Sigmoid colon (tissue), 7 donors: Measurements from ENCODE around the gene SLC12A5. TPM values are rescaled to one million over a fixed set of nuclear protein-coding genes. Genes with fewer than 3 reads are reported as not detected.

Experiments
- DNase-seq: peaks from one replicate; pipeline ENCODE4 v3.0.0-alpha.2; 2019
- H3K27ac ChIP-seq, 4 donors: fragments of 200-600 bp; sonication (generic); one replicate each; pipeline ENCODE4 v1.5.1; 2016 to 2019; ENCODE audit warnings: mild to moderate bottlenecking in 1 of 4
- H3K27me3 ChIP-seq, 3 donors: fragments of 200-600 bp; sonication (generic); one replicate each; pipeline ENCODE4 v1.5.1; 2019; ENCODE audit warnings: mild to moderate bottlenecking in 1 of 3
- H3K36me3 ChIP-seq, 4 donors: fragments of 200-600 bp; sonication (generic); one replicate each; pipeline ENCODE4 v1.5.1; 2016 to 2019
- H3K4me1 ChIP-seq, 4 donors: fragments of 200-600 bp; sonication (generic); one replicate each; pipeline ENCODE4 v1.5.1; 2017 to 2019
- H3K4me3 ChIP-seq, 4 donors: fragments of 200-600 bp; sonication (generic); one replicate each; pipeline ENCODE4 v1.5.1; 2017 to 2019; ENCODE audit warnings: mild to moderate bottlenecking in 2 of 4, moderate library complexity in 1 of 4
- H3K9me3 ChIP-seq, 4 donors: fragments of 200-600 bp in 3 of 4; sonication (generic) in 3 of 4; one replicate each; pipeline versions ENCODE4 v1.5.1 to v1.6.1; 2013 to 2019
- EP300 ChIP-seq, 4 donors: sonication (generic); formaldehyde crosslinking; IDR thresholded peaks; one replicate each; pipeline ENCODE4 v1.6.1; 2017; ENCODE audit warnings: antibody characterized with exemption in 4 of 4
- POLR2A ChIP-seq, 2 donors: fragments of 450-650 bp; IDR thresholded peaks; one replicate each; pipeline ENCODE4 v1.6.1; 2016; ENCODE audit warnings: antibody characterized with exemption in 2 of 2, mild to moderate bottlenecking in 2 of 2, moderate library complexity in 2 of 2
- POLR2AphosphoS5 ChIP-seq, 4 donors: sonication (generic); formaldehyde crosslinking; IDR thresholded peaks; one replicate each; pipeline ENCODE4 v1.6.1; 2017; ENCODE audit warnings: antibody characterized with exemption in 4 of 4
- WGBS, 2 donors: extraction: QIAGEN DNeasy Blood & Tissue Kit; methylation state at CpG; one replicate each; pipeline ENCODE4 v1.1.7; 2013; 5-methylcytosine and 5-hydroxymethylcytosine counted together
- intact Hi-C: fragments of 100-400 bp; cut with DNase I; formaldehyde crosslinking; loops from one replicate; pipeline ENCODE4 v1.15.1; 2023
- polyA plus RNA-seq, 3 donors: library from polyadenylated mRNA; stranded (reverse); fragments of 200-250 nt; gene quantifications; one replicate each; pipeline ENCODE4 v1.2.3, GENCODE V29; 2013
- total RNA-seq, 4 donors: library from RNA; depleted of rRNA; stranded (reverse); fragments of >200 nt; gene quantifications; one replicate each; pipeline ENCODE4 v1.1.0, GENCODE V29; 2016
- TF ChIP-seq, protein P1 (sequence below), 4 experiments: fragments of 450-650 bp in 3 of 4; fragments of 200-600 bp in 1 of 4; IDR thresholded peaks; one replicate each; pipeline ENCODE4 v1.5.1; 2016 to 2019; ENCODE audit warnings: antibody characterized with exemption in 4 of 4, mild to moderate bottlenecking in 3 of 4, moderate library complexity in 2 of 4
- donor health status: healthy with polysubstance abuse.
- donor health status: Bipolar disorder and iron deficiency.
- donor health status: healthy.

SLC12A5 gene
- total and polyA plus RNA-seq, 7 donors, result 0.14 to 1.4 TPM; not detected in 5

DNA sequence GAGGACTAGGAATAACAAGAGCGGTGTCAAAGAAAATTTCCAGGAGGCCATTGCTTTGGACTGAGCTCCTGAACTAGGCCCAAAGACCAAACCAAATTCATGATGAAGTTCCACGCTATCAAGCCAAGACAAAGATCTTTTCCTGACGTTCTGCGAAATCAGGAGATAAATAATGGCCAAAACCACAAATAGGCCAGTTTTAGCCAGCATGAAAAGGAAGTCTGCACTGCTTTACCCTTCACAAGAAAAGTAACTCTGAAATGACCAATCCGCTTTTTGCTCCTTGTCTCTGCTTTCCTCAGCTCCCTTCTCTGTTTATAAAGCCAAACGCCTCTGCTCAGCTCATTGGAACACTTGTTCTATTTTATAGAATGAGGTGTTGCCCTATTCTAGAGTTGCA, 54.1 kb downstream of the SLC12A5 start:
- Histone ChIP-seq H3K9me3 (no peaks in the 10 kb centered on the region), H3K36me3 (peaks cover 0 to 13% (median 5%) of the 10 kb centered on the region in 4 donors), H3K27me3 (no peaks in the 10 kb centered on the region), H3K4me1 (peaks cover 0 to 93% (median 78%) of the 10 kb centered on the region in 4 donors), H3K4me3 (no peak overlapping the region), H3K27ac (no peak overlapping the region)
- intact Hi-C loops, result loop anchor here (10.0 kb wide), 1 partner anchor 288 kb away; the partner anchor contains the start of genes DNTTIP1 and WFDC3
- no peak for DNase-seq
- 78 to 81% methylated on average over 6 of the region's 6 CpGs for WGBS, 2 donors
- no peak for TF ChIP-seq EP300 (IDR thresholded peaks at IDR 0.05)
- no peak for TF ChIP-seq POLR2AphosphoS5 (IDR thresholded peaks at IDR 0.05)
- TF ChIP-seq, protein P1, sequence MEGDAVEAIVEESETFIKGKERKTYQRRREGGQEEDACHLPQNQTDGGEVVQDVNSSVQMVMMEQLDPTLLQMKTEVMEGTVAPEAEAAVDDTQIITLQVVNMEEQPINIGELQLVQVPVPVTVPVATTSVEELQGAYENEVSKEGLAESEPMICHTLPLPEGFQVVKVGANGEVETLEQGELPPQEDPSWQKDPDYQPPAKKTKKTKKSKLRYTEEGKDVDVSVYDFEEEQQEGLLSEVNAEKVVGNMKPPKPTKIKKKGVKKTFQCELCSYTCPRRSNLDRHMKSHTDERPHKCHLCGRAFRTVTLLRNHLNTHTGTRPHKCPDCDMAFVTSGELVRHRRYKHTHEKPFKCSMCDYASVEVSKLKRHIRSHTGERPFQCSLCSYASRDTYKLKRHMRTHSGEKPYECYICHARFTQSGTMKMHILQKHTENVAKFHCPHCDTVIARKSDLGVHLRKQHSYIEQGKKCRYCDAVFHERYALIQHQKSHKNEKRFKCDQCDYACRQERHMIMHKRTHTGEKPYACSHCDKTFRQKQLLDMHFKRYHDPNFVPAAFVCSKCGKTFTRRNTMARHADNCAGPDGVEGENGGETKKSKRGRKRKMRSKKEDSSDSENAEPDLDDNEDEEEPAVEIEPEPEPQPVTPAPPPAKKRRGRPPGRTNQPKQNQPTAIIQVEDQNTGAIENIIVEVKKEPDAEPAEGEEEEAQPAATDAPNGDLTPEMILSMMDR (IDR thresholded peaks at IDR 0.05), result no peak
- TF ChIP-seq POLR2A (IDR thresholded peaks at IDR 0.05), result no peak

DNA sequence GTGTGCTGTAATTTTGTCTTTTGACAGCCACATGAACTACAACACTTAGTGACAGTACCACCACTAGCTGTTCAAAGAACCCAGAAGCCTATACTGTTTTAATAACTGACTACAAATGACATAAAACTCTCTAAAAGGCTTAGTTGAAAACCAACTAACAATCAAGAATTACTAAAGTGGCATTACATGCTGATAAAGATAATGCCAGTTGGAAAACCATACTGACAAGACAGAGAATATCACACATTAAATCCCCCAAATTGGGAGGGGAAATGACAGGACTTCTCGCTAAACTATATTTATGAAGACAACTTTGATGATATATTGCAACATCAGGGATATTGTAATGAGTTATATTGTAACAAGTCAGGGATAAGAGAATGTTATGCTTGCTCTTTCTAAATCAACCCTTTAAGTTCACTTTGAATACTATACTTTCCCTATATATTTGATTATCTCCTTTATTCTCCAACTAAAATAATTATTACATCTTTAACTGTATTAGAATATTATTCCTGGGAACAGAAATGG, 54.6 kb downstream of the SLC12A5 start:
- Histone ChIP-seq H3K9me3 (no peaks in the 10 kb centered on the region), H3K36me3 (peaks cover 0 to 8% (median 3%) of the 10 kb centered on the region in 4 donors), H3K4me1 (peaks cover 0 to 98% (median 83%) of the 10 kb centered on the region in 4 donors), H3K27ac (no peak overlapping the region), H3K4me3 (no peak overlapping the region), H3K27me3 (no peaks in the 10 kb centered on the region)
- 89 to 93% methylated on average over 1 of the region's 1 CpG for WGBS, 2 donors
- intact Hi-C loops, result loop anchor here (10.0 kb wide), 1 partner anchor 289 kb away; the partner anchor contains the start of genes DNTTIP1 and WFDC3
- TF ChIP-seq, protein P1 (IDR thresholded peaks at IDR 0.05), result no peak
- TF ChIP-seq POLR2AphosphoS5 (IDR thresholded peaks at IDR 0.05) (no peak), EP300 (IDR thresholded peaks at IDR 0.05) (no peak), POLR2A (IDR thresholded peaks at IDR 0.05) (no peak)
- no peak for DNase-seq

DNA sequence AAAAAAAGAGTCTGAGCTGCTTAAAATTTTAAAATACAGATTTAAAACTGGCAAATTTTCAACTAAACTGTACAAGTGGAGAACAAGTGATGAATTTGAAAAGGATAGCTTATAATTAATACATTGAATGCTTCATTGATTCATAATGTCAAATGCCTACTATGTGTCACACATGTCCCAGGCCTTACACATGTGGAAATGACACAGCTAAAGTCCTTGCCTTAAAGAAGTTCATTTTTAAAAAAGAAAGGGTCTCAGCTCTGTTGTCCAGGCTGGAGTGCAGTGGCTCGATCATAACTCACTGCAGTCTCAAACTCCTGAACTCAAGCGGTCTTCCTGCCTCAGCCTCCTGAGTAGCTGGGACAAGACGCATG, 55.8 kb downstream of the SLC12A5 start:
- intact Hi-C loops, result loop anchor here (10.0 kb wide), 1 partner anchor 290 kb away; the partner anchor contains the start of genes DNTTIP1 and WFDC3
- no peak for DNase-seq
- Histone ChIP-seq H3K27ac (peak overlapping the region in 3 of 4 donors; percentile 8 to 99 (median 19)), H3K27me3 (no peaks in the 10 kb centered on the region), H3K9me3 (no peaks in the 10 kb centered on the region), H3K36me3 (no peaks in the 10 kb centered on the region), H3K4me3 (no peak overlapping the region), H3K4me1 (peaks cover 0 to 91% (median 83%) of the 10 kb centered on the region in 4 donors)
- no peak for TF ChIP-seq POLR2AphosphoS5 (IDR thresholded peaks at IDR 0.05)
- TF ChIP-seq EP300 (IDR thresholded peaks at IDR 0.05), result no peak
- TF ChIP-seq, protein P1 (IDR thresholded peaks at IDR 0.05), result no peak
- no peak for TF ChIP-seq POLR2A (IDR thresholded peaks at IDR 0.05)
- WGBS, 2 donors, result 74 to 90% methylated on average over 3 of the region's 3 CpGs

DNA sequence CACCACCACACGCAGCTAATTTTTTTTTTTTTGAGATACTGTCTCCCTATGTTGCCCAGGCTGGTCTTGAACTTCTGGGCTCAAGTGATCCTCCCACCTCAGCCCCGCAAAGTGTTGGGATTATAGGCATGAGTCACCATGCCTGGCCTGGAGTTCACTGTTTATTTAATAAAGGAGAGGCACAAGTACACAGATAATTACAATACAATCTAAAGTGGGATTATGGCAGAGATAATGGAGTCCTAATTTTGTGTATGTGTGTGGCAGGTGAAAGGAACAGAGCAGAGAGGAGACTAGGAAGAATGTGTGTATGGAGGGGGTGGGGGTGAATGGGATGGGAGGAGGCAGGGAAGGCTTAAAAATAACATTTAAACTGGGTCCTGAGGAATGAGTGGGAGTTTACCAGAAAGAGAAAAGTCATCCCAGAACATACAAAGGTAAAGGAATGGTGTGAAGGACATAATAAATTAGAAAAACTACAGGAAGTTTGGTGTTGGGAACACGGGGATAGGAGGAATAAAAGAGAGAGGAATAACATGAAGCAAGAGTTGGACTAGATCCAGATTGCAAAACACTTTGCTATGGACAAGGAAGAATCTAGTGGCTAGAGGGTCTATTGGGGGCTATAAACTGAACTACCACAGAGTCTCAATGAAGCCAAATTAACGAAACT, 56.3 kb downstream of the SLC12A5 start:
- 14 to 56% methylated on average over 4 of the region's 4 CpGs for WGBS, 2 donors
- intact Hi-C loops, result loop anchor here (10.0 kb wide), 1 partner anchor 291 kb away; the partner anchor contains the start of genes DNTTIP1 and WFDC3
- no peaks in the 10 kb centered on the region for H3K9me3 ChIP-seq
- no peak for DNase-seq
- H3K36me3 ChIP-seq, result no peaks in the 10 kb centered on the region
- no peaks in the 10 kb centered on the region for H3K27me3 ChIP-seq
- no peak for TF ChIP-seq POLR2AphosphoS5 (IDR thresholded peaks at IDR 0.05)
- TF ChIP-seq, protein P1 (IDR thresholded peaks at IDR 0.05), result no peak
- peak overlapping the region; percentile 8 to 99 (median 22) for H3K27ac ChIP-seq
- H3K4me3 ChIP-seq, result no peak overlapping the region
- H3K4me1 ChIP-seq, result peaks cover 0 to 88% (median 83%) of the 10 kb centered on the region in 4 donors
